GM11168 (cell line): Measurements from ENCODE around the gene TBX10.
"Not testable (repeated sequence)": the region's sequence is repeated elsewhere in the genome, so short reads cannot be mapped to it uniquely, and the experiment has no call there.

Experiments
- in situ Hi-C: fragments of 300-500 bp; cut with MboI; formaldehyde crosslinking; loops from one replicate; pipeline ENCODE4 v1.12.0; 2022; ENCODE audit warnings: low sequenced_read_pairs; ENCODE audit not compliant: unreplicated experiment

The TBX10 gene

DNA sequence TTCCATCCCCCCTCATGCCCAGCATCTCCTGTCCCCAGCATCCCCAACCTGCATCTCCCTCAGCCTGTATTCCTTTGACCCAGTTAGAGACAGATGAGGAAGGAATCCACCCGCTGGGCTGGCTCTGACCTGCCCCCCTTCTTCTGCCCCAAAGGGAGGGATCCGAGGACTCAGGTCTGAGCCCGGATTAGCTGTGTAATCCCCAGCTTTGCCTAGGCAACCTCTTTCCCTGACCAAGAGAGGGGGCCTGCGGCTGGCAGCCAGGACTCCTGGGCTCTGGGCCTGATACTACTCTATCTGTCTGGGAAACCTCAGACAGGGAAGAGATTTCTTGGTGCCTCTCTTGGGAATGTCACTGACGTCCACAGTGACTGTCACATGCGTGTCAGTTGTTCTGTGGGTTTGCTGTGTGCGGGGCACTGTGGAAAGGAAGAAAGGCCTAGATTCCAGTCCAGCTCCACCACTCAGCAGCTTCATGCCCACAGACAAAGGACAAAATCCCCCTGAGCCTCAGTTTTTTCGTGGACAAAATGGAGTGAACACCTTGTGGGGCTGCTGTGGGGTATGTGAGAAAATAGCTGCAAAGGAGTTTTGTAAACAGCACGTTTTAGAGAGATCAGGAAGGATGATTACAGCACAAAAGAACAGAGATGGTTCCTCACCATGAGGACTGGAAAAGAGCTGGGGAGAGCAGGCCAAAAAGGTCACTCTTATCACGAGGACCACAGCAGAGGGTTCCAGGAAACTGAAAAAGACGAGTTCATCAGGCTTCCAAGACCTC, 34.1 kb downstream of the TBX10 start:
- in situ Hi-C loops: no loop called here

DNA sequence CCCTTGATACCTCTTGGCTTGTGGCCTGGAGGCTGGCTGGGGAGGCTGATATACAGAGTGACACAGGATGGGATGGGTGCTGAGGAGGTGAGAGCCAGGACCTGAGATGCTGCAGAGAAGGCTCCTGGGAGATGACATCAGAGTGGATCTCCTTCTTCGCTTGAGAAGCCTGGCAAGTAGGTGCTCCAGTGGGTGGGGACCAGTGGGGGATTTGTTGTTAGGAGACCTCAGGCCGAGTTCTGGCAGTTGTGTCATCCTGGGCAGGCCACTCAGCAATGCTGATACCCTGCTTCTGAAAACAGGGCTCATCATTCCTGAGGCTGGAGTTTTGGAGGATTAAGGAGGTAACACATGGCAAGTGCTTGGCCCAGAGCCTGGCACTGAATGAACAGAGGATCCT, 34.7 kb downstream of the TBX10 start:
- in situ Hi-C loops: no loop called here

DNA sequence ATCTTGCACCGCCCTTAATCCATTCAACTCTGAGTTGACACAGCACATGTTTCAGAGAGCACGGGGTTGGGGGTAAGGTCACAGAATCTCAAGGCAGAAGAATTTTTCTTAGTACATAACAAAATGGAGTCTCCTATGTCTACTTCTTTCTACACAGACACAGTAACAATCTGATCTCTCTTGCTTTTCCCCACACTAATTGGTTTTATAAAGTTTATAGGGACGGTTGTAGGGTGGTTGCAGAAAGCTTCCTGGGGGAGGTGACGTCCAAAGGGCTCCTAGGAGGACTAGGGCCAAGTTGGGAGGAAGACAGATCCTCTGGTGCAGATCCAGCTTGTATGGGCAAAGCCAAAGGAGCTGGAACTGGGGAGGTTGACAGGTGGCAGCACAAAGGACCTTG, 35.4 kb downstream of the TBX10 start:
- in situ Hi-C loops: not testable (repeated sequence)

DNA sequence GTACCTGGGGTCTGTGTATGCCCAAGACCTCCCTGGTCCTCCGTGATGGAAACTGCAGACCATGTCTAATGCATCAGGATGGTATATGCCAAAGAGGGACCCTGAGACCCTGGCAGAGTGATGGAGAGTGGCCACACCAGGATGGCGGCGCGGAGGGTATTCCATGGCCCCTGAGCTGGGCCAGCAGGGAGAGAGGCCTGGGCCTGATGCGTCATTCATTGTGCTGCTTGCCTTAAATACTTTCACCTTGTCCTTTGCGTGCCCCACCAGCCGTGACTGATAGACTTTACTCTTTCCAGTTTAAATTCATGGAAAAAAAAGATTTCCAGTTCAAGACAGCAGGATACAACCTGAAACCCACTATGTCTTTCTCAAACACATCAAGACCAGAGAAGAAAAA, 38.5 kb downstream of the TBX10 start:
- in situ Hi-C loops: no loop called here

DNA sequence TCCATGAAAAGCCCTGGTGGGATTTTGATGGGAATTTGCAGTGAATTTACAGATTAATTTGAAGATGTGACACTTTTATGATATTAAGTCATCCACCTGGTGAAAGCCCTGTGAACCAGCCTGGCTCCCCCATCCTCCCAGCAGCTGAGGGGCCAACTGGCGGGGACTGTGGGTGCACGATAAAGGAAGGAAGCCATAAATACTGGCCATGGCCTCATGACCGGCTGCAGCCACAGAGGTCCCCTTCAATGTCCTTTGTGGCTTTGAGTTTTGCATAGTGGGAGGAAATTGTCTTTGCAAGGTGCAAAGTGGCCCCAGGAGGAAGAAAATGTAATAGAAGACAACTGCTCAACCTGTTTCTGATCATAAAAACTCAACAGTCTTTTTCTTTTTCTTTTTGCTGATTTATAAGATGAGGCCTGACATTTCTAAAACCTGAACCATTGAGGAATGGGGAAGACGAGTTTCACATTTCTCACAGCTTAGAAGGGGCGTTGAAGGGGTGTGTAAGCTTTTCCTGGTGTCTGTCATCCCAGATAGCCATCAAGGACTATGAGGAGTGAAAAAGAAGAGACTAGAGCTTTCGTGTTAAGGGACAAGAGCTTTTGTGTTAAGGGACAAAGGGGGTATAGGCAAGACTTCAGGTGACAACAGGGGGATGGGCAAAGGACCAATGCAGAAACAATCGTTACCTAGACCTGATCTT, 39.1 kb downstream of the TBX10 start:
- in situ Hi-C loops: no loop called here

DNA sequence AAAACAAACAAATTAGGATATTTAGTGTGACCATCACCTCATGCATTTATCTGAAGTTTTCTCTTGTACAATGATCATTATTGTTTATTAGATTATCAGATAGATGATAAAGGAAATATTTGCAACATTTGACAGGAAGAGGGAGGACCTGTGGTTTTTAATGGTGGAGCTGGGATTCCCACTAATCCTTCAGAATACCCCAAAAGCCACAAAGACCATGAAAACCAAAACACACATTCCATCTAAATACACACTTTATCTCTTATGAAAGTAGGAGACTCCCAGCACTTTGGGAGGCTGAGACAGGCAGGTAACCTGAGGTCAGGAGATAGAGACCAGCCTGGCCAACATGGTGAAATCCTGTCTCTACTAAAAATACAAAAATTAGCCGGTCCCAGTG, 40.4 kb downstream of the TBX10 start:
- in situ Hi-C loops: no loop called here

DNA sequence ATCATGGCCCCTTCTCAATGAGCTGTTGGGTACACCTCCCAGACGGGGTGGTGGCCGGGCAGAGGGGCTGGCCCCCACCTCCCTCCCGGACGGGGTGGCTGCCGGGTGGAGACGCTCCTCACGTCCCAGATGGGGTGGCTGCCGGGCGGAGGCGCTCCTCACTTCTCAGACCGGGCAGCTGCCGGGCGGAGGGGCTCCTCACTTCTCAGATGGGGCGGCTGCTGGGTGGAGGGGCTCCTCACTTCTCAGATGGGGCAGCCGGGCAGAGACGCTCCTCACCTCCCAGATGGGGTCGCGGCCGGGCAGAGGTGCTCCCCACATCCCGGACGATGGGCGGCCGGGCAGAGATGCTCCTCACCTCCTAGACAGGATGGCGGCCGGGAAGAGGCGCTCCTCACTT, 41.6 kb downstream of the TBX10 start:
- in situ Hi-C loops: not testable (repeated sequence)

DNA sequence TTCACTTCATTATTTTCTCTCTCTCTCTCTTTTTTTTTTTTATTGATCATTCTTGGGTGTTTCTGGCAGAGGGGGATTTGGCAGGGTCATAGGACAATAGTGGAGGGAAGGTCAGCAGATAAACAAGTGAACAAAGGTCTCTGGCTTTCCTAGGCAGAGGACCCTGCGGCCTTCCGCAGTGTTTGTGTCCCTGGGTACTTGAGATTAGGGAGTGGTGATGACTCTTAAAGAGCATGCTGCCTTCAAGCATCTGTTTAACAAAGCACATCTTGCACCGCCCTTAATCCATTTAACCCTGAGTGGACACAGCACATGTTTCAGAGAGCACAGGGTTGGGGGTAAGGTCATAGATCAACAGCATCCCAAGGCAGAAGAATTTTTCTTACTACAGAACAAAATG, 42.1 kb downstream of the TBX10 start:
- in situ Hi-C loops: not testable (repeated sequence)

DNA sequence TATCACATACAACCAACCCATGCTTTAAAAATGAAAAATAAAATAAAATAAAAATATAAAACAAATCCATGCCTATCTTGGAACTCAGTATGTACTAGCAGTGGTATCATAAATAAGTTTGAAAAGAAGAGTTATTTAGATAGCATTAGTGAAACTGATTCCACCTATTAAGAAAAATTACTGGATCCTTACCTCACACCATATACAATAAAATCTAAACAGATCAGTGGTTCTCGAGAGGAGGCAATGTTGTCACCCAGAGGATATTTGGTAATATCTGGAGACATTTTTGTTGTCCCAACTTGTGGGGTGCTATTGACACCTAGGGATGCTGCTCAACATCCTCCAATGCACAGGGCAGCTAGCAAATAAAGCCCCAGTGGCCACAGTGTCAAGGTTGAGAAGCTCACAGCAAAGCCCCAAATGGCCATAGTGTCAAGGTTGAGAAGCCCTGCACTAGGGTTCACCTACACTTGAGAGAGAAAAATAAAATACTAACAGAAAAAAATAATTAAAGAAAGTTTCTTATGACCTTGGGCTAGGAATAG, 42.7 kb downstream of the TBX10 start:
- in situ Hi-C loops: no loop called here

DNA sequence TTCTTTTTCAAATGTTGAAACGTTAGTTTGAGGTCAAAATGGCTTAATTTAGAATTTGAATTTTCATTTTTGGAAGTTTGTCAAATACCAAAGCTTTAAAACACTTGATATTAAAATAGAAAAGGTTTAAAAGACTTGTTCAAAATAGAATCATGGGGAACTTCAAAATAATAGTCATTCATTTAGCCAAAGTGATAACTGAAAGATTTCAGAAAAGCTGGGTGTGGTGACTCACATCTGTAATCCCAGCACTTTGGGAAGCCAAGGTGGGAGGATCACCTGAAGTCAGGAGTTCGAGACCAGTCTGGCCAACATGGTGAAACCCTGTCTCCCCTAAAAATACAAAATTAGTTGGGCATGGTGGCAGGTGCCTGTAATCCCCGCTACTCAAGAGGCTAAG, 45.1 kb downstream of the TBX10 start:
- in situ Hi-C loops: no loop called here

DNA sequence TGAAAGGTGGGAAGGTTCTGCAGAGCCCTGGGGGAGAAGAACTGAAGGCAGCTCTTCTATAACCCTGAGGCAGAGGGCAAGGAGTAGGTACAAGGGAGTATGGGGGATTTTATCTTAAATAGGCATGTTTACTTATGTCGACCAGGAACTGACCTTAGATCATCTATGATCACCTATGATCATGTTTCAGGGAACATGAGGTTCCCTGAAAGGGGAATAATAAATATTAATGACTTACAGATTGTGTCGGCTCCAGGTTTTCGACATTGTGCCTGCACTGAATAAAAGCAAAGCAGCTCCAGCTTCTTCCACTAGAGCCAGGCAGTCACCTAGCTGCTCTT, 46.0 kb downstream of the TBX10 start:
- in situ Hi-C loops: no loop called here

DNA sequence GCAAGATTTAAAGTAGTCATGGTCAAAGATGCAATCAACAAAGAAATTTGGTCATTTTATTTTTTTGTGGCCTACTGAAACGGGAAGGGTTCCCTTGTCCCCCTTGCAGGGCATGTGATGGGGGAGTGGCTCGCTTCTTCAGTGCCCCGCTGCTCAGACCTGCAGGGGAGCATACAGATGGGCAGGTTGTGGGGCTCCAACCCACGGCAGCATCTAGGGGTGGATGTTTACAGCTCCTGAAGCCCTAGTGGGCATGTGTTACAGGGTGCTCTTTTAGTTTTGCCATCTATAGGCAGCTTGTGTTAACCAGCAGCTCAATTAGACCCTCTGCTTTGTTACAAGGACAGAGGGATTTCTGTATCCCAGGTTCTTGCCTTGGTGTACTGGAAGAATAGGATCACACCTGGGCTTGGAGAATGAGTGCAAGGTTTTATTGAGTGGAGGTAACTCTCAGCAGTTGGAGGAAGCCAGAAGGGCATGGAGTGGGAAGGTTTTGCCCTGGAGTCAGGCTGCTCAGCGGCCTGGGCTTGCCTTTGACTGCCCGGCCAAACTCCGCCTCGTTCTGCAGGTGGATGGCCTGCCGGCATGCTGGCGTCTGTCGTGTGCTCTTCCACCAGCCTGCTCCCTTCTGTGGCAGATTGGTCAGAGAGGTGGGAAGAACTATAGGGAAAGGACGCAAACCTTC, 46.5 kb downstream of the TBX10 start:
- in situ Hi-C loops: no loop called here

DNA sequence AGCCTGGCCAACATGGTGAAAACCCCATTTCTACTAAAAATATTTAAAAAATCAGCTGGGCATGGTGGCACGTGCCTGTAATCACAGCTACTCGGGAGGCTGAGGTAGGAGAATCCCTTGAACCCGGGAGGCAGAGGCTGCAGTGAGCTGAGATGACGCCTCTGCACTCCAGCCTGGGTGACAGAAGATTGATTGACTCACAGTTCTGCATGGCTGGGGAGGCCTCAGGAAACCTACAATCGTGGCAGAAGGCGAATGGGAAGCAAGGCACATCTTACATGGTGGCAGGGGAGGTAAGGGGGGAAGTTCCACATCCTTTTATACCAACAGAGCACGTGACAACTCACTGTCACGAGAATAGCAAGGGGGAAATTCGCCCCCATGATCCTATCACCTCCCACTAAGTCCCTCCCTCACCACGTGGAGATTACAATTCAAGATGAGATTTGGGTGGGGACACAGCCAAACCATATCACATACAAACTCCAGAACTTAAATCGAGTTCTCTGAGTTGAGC, 50.6 kb downstream of the TBX10 start:
- in situ Hi-C loops: not testable (repeated sequence)

DNA sequence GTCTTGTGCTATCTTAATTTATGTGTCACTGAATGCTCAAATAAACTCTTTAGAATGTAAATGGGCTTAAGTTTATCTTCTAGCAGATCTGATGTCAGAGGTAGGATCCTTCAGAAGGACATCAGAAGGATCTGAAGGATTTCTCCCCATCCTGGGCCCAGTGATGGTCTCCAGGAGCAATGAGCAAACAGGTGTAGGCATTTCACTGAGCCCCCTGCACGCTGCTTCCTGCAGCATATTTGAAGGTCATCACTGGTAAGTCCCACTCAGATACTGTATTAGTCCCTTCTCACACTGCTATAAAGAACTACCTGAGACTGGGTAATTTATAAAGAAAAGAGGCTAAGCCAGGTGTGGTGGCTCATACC, 51.4 kb downstream of the TBX10 start:
- in situ Hi-C loops: no loop called here

DNA sequence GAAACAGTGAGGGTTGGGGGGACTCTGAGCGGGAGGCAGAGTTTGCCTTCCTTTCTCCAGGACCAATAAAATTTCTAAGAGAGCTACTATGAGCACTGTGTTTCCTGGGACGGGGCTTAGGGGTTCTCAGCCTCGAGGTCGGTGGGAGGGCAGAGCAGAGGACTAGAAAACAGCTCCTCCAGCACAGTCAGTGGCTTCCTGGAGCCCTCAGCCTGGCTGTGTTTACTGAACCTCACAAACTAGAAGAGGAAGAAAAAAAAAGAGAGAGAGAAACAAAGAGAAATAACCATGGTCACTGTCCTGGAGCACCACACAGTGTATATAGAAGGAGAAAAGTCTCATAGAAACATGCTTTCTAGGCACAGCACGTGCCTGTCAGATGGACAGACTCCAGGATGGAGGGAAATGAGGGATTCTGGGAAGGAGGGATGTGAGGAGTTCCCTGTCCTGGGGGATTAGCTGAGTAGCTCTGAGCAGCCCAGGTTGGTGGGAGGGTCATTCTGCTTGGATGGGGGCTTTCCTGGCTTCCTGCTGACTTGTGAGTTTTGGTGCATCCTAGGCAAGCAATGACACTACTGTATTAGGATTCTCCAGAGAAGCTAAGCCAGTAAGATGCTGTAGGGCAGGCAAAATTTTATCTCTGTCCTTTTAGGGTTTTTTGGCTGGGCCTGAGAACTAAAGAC, 52.9 kb downstream of the TBX10 start:
- in situ Hi-C loops: no loop called here

DNA sequence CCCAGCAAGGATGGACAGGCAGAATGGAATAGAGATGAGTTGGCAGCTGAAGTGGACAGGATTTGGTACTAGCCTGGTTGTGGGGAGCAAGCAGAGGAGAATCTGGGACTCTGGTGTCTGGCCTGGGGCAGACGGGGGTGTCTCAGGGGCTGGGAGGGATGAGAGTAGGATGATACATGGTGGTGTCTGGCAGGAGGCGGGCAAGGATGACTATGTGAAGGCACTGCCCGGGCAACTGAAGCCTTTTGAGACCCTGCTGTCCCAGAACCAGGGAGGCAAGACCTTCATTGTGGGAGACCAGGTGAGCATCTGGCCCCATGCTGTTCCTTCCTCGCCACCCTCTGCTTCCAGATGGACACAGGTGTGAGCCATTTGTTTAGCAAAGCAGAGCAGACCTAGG, 53.7 kb downstream of the TBX10 start:
- in situ Hi-C loops: no loop called here

DNA sequence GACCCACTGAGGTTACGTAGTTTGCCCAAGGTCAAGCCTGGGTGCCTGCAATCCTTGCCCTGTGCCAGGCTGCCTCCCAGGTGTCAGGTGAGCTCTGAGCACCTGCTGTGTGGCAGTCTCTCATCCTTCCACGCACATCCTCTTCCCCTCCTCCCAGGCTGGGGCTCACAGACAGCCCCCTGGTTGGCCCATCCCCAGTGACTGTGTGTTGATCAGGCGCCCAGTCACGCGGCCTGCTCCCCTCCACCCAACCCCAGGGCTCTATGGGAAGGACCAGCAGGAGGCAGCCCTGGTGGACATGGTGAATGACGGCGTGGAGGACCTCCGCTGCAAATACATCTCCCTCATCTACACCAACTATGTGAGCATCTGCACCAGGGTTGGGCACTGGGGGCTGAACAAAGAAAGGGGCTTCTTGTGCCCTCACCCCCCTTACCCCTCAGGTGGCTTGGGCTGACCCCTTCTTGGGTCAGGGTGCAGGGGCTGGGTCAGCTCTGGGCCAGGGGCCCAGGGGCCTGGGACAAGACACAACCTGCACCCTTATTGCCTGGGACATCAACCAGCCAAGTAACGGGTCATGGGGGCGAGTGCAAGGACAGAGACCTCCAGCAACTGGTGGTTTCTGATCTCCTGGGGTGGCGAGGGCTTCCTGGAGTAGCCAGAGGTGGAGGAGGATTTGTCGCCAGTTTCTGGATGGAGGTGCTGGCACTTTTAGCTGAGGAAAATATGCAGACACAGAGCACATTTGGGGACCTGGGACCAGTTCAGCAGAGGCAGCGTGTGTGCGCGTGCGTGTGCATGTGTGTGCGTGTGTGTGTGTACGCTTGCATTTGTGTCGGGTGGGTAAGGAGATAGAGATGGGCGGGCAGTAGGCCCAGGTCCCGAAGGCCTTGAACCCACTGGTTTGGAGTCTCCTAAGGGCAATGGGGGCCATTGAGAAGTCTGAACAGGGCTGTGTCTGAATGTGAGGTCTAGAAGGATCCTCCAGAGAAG, 54.4 kb downstream of the TBX10 start:
- in situ Hi-C loops: no loop called here

DNA sequence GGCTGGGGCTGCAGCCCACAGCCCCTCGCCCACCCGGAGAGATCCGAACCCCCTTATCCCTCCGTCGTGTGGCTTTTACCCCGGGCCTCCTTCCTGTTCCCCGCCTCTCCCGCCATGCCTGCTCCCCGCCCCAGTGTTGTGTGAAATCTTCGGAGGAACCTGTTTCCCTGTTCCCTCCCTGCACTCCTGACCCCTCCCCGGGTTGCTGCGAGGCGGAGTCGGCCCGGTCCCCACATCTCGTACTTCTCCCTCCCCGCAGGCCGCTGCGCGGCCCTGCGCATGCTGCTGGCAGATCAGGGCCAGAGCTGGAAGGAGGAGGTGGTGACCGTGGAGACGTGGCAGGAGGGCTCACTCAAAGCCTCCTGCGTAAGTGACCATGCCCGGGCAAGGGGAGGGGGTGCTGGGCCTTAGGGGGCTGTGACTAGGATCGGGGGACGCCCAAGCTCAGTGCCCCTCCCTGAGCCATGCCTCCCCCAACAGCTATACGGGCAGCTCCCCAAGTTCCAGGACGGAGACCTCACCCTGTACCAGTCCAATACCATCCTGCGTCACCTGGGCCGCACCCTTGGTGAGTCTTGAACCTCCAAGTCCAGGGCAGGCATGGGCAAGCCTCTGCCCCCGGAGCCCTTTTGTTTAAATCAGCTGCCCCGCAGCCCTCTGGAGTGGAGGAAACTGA, 55.2 kb downstream of the TBX10 start:
- in situ Hi-C loops: no loop called here
